Measurements from ENCODE around the gene GRAMD2A. TPM values are rescaled to one million over a fixed set of nuclear protein-coding genes. Genes with fewer than 3 reads are reported as not detected.

GRAMD2A gene
- total and polyA plus RNA-seq, 10 of the 15 experiments (the other 5 are each of a cell fraction or from before 2014, with no cell fraction given): 0.02 to 0.35 TPM; not detected in 8

- no peak for TF ChIP-seq PRDM15 (CRISPR knock-in tag; IDR thresholded peaks at IDR 0.05)
- TF ChIP-seq, protein P1, sequence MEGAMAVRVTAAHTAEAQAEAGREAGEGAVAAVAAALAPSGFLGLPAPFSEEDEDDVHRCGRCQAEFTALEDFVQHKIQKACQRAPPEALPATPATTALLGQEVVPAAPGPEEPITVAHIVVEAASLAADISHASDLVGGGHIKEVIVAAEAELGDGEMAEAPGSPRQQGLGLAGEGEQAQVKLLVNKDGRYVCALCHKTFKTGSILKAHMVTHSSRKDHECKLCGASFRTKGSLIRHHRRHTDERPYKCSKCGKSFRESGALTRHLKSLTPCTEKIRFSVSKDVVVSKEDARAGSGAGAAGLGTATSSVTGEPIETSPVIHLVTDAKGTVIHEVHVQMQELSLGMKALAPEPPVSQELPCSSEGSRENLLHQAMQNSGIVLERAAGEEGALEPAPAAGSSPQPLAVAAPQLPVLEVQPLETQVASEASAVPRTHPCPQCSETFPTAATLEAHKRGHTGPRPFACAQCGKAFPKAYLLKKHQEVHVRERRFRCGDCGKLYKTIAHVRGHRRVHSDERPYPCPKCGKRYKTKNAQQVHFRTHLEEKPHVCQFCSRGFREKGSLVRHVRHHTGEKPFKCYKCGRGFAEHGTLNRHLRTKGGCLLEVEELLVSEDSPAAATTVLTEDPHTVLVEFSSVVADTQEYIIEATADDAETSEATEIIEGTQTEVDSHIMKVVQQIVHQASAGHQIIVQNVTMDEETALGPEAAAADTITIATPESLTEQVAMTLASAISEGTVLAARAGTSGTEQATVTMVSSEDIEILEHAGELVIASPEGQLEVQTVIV (IDR thresholded peaks at IDR 0.05; ENCODE audit: borderline replicate concordance, partially characterized antibody): no peak
- TF ChIP-seq EGR1 (IDR thresholded peaks at IDR 0.05; ENCODE audit: borderline replicate concordance in 1 of 2, low read depth in 2 of 2, low read length in 2 of 2): no peak
- TF ChIP-seq ZBTB11 (CRISPR knock-in tag; IDR thresholded peaks at IDR 0.05): no peak
- TF ChIP-seq CBFB (IDR thresholded peaks at IDR 0.05; ENCODE audit: low read depth): peak; percentile 35; the same call in 1 of the 2 replicates
- TF ChIP-seq NBN (IDR thresholded peaks at IDR 0.05): no peak
- TF ChIP-seq, protein P2, sequence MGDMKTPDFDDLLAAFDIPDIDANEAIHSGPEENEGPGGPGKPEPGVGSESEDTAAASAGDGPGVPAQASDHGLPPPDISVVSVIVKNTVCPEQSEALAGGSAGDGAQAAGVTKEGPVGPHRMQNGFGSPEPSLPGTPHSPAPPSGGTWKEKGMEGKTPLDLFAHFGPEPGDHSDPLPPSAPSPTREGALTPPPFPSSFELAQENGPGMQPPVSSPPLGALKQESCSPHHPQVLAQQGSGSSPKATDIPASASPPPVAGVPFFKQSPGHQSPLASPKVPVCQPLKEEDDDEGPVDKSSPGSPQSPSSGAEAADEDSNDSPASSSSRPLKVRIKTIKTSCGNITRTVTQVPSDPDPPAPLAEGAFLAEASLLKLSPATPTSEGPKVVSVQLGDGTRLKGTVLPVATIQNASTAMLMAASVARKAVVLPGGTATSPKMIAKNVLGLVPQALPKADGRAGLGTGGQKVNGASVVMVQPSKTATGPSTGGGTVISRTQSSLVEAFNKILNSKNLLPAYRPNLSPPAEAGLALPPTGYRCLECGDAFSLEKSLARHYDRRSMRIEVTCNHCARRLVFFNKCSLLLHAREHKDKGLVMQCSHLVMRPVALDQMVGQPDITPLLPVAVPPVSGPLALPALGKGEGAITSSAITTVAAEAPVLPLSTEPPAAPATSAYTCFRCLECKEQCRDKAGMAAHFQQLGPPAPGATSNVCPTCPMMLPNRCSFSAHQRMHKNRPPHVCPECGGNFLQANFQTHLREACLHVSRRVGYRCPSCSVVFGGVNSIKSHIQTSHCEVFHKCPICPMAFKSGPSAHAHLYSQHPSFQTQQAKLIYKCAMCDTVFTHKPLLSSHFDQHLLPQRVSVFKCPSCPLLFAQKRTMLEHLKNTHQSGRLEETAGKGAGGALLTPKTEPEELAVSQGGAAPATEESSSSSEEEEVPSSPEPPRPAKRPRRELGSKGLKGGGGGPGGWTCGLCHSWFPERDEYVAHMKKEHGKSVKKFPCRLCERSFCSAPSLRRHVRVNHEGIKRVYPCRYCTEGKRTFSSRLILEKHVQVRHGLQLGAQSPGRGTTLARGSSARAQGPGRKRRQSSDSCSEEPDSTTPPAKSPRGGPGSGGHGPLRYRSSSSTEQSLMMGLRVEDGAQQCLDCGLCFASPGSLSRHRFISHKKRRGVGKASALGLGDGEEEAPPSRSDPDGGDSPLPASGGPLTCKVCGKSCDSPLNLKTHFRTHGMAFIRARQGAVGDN (IDR thresholded peaks at IDR 0.05): no peak
- TF ChIP-seq POLR2AphosphoS2 (IDR thresholded peaks at IDR 0.05; ENCODE audit: low read depth, low read length): no peak
- no peak for TF ChIP-seq GATAD2B (conservative IDR thresholded peaks at IDR 0.05; ENCODE audit: low read depth)
- TF ChIP-seq RCOR1 (conservative IDR thresholded peaks at IDR 0.05; ENCODE audit: low read depth, low read length): no peak
- TF ChIP-seq SRF (IDR thresholded peaks at IDR 0.05; ENCODE audit: low read depth in 2 of 2, low read length in 2 of 2): no peak
- no peak for TF ChIP-seq SUPT20H (IDR thresholded peaks at IDR 0.05; ENCODE audit: borderline replicate concordance, control insufficient read depth, low read depth, low read length)
- no peak for TF ChIP-seq BCL11A (IDR thresholded peaks at IDR 0.05; ENCODE audit: low read depth, low read length)
- TF ChIP-seq RFX5 (IDR thresholded peaks at IDR 0.05; ENCODE audit: low read depth, low read length): no peak
- no peak for TF ChIP-seq MTA3 (IDR thresholded peaks at IDR 0.05; ENCODE audit: borderline replicate concordance, low read length)
Measured at GRCh38 chr15:72237029-72237852, 39.7 kb upstream of the GRAMD2A start (continued).
